GM21447 (cell line): ENCODE data around the gene PDZK1IP1.
"Not testable (repeated sequence)": the region's sequence is repeated elsewhere in the genome, so short reads cannot be mapped to it uniquely, and the experiment has no call there.

Source experiments
- ATAC-seq: cut with Tn5 transposase; IDR thresholded peaks from one replicate; pipeline ENCODE4 v1.9.1; 2021; ENCODE audit not compliant: unreplicated experiment

PDZK1IP1 gene

GRCh38 chr1:47140358-47140757 is 49.5 kb downstream of the PDZK1IP1 start:
- ATAC-seq, result not testable (repeated sequence)

- ATAC-seq, result no peak
Observed at GRCh38 chr1:47137925-47138615, 51.8 kb downstream of the PDZK1IP1 start.

- ATAC-seq, result no peak
Observed at GRCh38 chr1:47137198-47137597, 52.6 kb downstream of the PDZK1IP1 start, which contains the start of gene CYP4A22. Gene CYP4A22, plus strand, starts transcription at chr1:47137441. Its CDS starts 45 bp downstream, at chr1:47137486.
